K562 (cell line): ENCODE data around the gene HYAL4. TPM values are rescaled to one million over a fixed set of nuclear protein-coding genes. Genes with fewer than 3 reads are reported as not detected.

Source experiments
- HOXB6 ChIP-seq: fragments of 250-450 bp; sonication (Bioruptor Pico); IDR thresholded peaks from 2 replicates; pipeline ENCODE4 v1.5.1; 2022; ENCODE audit warnings: mild to moderate bottlenecking, borderline replicate concordance
- NR2C2 ChIP-seq, 2 experiments: fragments of 200-800 bp in 1 of 2; sonication (Bioruptor generic) in 1 of 2; sonication (generic) in 1 of 2; formaldehyde crosslinking in 1 of 2; IDR thresholded peaks; 2 replicates each; pipeline versions ENCODE4 v1.6.1 to v1.8.0; 2016 to 2022; ENCODE audit warnings: mild to moderate bottlenecking in 1 of 2, missing compliant biosample characterization in 1 of 2, missing genetic modification characterization in 1 of 2, missing genetic modification reagents in 1 of 2
- SMARCE1 ChIP-seq: fragments of 450-650 bp; IDR thresholded peaks from 2 replicates; pipeline ENCODE4 v1.7.1; 2016; ENCODE audit warnings: mild to moderate bottlenecking
- SRSF9 ChIP-seq: fragments of 200-400 bp; formaldehyde crosslinking; IDR thresholded peaks from 2 replicates; pipeline ENCODE4 v1.6.1; 2017; ENCODE audit warnings: low read depth, low read length, borderline replicate concordance
- ZNF121 ChIP-seq: sonication (generic); formaldehyde crosslinking; conservative IDR thresholded peaks from 2 replicates; pipeline ENCODE4 v1.8.0; 2022; ENCODE audit warnings: missing genetic modification reagents
- ZNF766 ChIP-seq: fragments of 200-800 bp; sonication (Bioruptor generic); conservative IDR thresholded peaks from 2 replicates; pipeline ENCODE4 v1.6.1; 2016; ENCODE audit warnings: missing genetic modification characterization, missing compliant biosample characterization
- polyA plus RNA-seq, 8 experiments: library from polyadenylated mRNA; depleted of rRNA in 4 of 8; stranded (reverse) in 5 of 8; unstranded in 3 of 8; fragments of >200 nt; fragmentation: Nextera tagmentation in 2 of 8; fragmentation: Illumina TruSeq in 1 of 8; extraction: Ambion mirVana in 2 of 8; extraction: Trizol in 1 of 8; gene quantifications; 2 replicates each; pipeline versions ENCODE4 v1.2.1 to v1.2.3, GENCODE V29; 2011 to 2014; ENCODE audit warnings: inconsistent platforms in 1 of 8, missing spikeins in 1 of 8
- total RNA-seq, 7 experiments: library from RNA; depleted of rRNA in 6 of 7; stranded (reverse); fragments of >200 nt in 6 of 7; fragmentation: Illumina TruSeq in 2 of 7; extraction: Trizol in 2 of 7; gene quantifications; 2 replicates each; pipeline versions ENCODE4 v1.2.1 to v1.2.3, GENCODE V29; 2011 to 2021; ENCODE audit warnings: low replicate concordance in 1 of 7
- TF ChIP-seq, protein P1 (sequence below): fragments of 450-650 bp; IDR thresholded peaks from 2 replicates; pipeline ENCODE4 v1.6.1; 2016; ENCODE audit warnings: mild to moderate bottlenecking, moderate library complexity
- TF ChIP-seq, protein P2 (sequence below): sonication (generic); formaldehyde crosslinking; IDR thresholded peaks from 2 replicates; pipeline ENCODE4 v1.5.0; 2020; ENCODE audit warnings: missing genetic modification reagents
- TF ChIP-seq, protein P3 (sequence below): fragments of 450-650 bp; formaldehyde crosslinking; IDR thresholded peaks from 2 replicates; pipeline ENCODE4 v1.4.0; 2020; ENCODE audit warnings: mild to moderate bottlenecking, moderate library complexity
- TF ChIP-seq, protein P4 (sequence below): IDR thresholded peaks from 2 replicates; pipeline ENCODE4 v1.6.1; 2011; ENCODE audit warnings: borderline replicate concordance, low read depth, mild to moderate bottlenecking, moderate library complexity, low read length; ENCODE audit not compliant: insufficient read depth, poor library complexity, severe bottlenecking

The HYAL4 gene
- total and polyA plus RNA-seq, 9 of the 15 experiments (the other 6 are each of a cell fraction or from before 2014, with no cell fraction given) = not detected

DNA sequence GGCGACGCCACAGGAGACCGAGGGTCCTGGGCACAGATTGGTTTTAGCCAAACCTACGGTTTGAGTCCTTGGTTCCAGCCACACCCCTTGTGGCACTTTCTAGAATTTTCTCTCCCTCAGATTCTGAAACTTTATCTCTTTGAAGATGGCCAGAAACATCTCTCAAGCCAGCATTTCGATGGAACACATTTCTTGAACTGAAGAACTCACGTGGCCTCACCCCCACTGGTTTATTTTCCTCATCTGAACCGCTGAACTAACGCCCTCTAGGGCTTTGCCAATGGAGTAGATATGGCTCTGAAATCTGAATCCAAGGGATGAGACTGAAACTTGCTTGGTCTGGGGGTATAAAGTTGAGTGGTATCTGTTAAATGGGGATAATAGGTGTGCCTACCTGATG, 73.3 kb downstream of the HYAL4 start (continued):
- TF ChIP-seq, protein P1, sequence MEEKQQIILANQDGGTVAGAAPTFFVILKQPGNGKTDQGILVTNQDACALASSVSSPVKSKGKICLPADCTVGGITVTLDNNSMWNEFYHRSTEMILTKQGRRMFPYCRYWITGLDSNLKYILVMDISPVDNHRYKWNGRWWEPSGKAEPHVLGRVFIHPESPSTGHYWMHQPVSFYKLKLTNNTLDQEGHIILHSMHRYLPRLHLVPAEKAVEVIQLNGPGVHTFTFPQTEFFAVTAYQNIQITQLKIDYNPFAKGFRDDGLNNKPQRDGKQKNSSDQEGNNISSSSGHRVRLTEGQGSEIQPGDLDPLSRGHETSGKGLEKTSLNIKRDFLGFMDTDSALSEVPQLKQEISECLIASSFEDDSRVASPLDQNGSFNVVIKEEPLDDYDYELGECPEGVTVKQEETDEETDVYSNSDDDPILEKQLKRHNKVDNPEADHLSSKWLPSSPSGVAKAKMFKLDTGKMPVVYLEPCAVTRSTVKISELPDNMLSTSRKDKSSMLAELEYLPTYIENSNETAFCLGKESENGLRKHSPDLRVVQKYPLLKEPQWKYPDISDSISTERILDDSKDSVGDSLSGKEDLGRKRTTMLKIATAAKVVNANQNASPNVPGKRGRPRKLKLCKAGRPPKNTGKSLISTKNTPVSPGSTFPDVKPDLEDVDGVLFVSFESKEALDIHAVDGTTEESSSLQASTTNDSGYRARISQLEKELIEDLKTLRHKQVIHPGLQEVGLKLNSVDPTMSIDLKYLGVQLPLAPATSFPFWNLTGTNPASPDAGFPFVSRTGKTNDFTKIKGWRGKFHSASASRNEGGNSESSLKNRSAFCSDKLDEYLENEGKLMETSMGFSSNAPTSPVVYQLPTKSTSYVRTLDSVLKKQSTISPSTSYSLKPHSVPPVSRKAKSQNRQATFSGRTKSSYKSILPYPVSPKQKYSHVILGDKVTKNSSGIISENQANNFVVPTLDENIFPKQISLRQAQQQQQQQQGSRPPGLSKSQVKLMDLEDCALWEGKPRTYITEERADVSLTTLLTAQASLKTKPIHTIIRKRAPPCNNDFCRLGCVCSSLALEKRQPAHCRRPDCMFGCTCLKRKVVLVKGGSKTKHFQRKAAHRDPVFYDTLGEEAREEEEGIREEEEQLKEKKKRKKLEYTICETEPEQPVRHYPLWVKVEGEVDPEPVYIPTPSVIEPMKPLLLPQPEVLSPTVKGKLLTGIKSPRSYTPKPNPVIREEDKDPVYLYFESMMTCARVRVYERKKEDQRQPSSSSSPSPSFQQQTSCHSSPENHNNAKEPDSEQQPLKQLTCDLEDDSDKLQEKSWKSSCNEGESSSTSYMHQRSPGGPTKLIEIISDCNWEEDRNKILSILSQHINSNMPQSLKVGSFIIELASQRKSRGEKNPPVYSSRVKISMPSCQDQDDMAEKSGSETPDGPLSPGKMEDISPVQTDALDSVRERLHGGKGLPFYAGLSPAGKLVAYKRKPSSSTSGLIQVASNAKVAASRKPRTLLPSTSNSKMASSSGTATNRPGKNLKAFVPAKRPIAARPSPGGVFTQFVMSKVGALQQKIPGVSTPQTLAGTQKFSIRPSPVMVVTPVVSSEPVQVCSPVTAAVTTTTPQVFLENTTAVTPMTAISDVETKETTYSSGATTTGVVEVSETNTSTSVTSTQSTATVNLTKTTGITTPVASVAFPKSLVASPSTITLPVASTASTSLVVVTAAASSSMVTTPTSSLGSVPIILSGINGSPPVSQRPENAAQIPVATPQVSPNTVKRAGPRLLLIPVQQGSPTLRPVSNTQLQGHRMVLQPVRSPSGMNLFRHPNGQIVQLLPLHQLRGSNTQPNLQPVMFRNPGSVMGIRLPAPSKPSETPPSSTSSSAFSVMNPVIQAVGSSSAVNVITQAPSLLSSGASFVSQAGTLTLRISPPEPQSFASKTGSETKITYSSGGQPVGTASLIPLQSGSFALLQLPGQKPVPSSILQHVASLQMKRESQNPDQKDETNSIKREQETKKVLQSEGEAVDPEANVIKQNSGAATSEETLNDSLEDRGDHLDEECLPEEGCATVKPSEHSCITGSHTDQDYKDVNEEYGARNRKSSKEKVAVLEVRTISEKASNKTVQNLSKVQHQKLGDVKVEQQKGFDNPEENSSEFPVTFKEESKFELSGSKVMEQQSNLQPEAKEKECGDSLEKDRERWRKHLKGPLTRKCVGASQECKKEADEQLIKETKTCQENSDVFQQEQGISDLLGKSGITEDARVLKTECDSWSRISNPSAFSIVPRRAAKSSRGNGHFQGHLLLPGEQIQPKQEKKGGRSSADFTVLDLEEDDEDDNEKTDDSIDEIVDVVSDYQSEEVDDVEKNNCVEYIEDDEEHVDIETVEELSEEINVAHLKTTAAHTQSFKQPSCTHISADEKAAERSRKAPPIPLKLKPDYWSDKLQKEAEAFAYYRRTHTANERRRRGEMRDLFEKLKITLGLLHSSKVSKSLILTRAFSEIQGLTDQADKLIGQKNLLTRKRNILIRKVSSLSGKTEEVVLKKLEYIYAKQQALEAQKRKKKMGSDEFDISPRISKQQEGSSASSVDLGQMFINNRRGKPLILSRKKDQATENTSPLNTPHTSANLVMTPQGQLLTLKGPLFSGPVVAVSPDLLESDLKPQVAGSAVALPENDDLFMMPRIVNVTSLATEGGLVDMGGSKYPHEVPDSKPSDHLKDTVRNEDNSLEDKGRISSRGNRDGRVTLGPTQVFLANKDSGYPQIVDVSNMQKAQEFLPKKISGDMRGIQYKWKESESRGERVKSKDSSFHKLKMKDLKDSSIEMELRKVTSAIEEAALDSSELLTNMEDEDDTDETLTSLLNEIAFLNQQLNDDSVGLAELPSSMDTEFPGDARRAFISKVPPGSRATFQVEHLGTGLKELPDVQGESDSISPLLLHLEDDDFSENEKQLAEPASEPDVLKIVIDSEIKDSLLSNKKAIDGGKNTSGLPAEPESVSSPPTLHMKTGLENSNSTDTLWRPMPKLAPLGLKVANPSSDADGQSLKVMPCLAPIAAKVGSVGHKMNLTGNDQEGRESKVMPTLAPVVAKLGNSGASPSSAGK = peak; percentile 60
- TF ChIP-seq, protein P2, sequence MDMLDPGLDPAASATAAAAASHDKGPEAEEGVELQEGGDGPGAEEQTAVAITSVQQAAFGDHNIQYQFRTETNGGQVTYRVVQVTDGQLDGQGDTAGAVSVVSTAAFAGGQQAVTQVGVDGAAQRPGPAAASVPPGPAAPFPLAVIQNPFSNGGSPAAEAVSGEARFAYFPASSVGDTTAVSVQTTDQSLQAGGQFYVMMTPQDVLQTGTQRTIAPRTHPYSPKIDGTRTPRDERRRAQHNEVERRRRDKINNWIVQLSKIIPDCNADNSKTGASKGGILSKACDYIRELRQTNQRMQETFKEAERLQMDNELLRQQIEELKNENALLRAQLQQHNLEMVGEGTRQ (CRISPR knock-in tag) = peak; percentile 35; the same call in 1 of the 2 replicates
- peak; percentile 79; the same call in 1 of the 2 replicates for TF ChIP-seq ZNF766 (CRISPR knock-in tag)
- TF ChIP-seq, protein P3, sequence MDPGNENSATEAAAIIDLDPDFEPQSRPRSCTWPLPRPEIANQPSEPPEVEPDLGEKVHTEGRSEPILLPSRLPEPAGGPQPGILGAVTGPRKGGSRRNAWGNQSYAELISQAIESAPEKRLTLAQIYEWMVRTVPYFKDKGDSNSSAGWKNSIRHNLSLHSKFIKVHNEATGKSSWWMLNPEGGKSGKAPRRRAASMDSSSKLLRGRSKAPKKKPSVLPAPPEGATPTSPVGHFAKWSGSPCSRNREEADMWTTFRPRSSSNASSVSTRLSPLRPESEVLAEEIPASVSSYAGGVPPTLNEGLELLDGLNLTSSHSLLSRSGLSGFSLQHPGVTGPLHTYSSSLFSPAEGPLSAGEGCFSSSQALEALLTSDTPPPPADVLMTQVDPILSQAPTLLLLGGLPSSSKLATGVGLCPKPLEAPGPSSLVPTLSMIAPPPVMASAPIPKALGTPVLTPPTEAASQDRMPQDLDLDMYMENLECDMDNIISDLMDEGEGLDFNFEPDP (CRISPR knock-in tag) = no peak
- TF ChIP-seq, protein P4, sequence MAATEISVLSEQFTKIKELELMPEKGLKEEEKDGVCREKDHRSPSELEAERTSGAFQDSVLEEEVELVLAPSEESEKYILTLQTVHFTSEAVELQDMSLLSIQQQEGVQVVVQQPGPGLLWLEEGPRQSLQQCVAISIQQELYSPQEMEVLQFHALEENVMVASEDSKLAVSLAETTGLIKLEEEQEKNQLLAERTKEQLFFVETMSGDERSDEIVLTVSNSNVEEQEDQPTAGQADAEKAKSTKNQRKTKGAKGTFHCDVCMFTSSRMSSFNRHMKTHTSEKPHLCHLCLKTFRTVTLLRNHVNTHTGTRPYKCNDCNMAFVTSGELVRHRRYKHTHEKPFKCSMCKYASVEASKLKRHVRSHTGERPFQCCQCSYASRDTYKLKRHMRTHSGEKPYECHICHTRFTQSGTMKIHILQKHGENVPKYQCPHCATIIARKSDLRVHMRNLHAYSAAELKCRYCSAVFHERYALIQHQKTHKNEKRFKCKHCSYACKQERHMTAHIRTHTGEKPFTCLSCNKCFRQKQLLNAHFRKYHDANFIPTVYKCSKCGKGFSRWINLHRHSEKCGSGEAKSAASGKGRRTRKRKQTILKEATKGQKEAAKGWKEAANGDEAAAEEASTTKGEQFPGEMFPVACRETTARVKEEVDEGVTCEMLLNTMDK = no peak
- TF ChIP-seq HOXB6 (CRISPR knock-in tag) = no peak
- TF ChIP-seq NR2C2 (CRISPR knock-in tag; IDR thresholded peaks at IDR 0.05) = no peak
- no peak for TF ChIP-seq NR2C2 (tag; IDR thresholded peaks at IDR 0.05)
- TF ChIP-seq SRSF9 = no peak
- TF ChIP-seq SMARCE1 = no peak
- no peak for TF ChIP-seq ZNF121
